ENCODE measurements around the gene KLHL40. TPM values are rescaled to one million over a fixed set of nuclear protein-coding genes. Genes with fewer than 3 reads are reported as not detected.

KLHL40 gene, protein sequence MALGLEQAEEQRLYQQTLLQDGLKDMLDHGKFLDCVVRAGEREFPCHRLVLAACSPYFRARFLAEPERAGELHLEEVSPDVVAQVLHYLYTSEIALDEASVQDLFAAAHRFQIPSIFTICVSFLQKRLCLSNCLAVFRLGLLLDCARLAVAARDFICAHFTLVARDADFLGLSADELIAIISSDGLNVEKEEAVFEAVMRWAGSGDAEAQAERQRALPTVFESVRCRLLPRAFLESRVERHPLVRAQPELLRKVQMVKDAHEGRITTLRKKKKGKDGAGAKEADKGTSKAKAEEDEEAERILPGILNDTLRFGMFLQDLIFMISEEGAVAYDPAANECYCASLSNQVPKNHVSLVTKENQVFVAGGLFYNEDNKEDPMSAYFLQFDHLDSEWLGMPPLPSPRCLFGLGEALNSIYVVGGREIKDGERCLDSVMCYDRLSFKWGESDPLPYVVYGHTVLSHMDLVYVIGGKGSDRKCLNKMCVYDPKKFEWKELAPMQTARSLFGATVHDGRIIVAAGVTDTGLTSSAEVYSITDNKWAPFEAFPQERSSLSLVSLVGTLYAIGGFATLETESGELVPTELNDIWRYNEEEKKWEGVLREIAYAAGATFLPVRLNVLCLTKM
- total RNA-seq = not detected

DNA sequence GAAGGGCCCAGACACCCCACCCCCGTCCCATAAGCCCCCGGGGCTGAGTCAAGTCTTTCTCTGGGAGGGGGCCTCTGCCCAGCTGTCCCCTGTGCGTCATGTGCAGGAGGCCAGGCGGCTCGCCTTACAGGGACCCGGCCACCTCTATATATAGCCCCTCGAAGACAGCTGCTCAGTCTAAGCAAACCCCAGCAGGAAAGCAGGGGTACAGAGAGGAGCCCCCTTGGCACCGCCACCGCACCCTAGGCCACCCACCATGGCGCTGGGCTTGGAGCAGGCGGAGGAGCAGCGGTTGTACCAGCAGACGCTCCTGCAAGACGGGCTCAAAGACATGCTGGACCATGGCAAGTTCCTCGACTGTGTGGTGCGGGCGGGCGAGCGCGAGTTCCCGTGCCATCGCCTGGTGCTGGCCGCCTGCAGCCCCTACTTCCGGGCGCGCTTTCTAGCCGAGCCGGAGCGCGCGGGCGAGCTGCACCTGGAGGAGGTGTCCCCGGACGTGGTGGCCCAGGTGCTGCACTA is at the start of gene KLHL40:
Gene KLHL40 (plus strand): TSS at position 175 of the 519 bp plus-strand sequence. CDS start 82 bp downstream, at position 257.
- DNase-seq (ENCODE audit: low spot score) = no peak

- DNase-seq (ENCODE audit: low spot score) = no peak
These were observed 48.3 kb upstream of the KLHL40 start for GRCh38 chr3:42637001-42637400.

DNA sequence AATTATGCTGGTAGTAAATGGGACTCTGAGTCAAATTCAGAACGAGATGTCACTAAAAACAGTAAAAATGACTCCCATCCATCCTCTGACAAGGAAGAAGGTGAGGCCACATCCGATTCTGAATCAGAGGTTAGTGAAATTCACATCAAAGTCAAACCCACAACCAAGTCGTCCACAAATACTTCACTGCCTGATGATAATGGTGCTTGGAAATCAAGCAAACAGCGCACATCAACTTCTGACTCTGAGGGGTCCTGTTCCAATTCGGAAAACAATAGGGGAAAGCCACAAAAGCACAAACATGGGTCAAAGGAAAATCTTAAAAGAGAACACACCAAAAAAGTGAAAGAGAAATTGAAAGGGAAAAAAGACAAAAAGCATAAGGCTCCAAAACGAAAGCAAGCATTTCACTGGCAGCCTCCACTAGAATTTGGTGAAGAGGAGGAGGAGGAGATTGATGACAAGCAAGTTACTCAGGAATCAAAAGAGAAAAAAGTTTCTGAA is 46.9 kb upstream of the KLHL40 start:
- no peak for DNase-seq (ENCODE audit: low spot score)

DNA sequence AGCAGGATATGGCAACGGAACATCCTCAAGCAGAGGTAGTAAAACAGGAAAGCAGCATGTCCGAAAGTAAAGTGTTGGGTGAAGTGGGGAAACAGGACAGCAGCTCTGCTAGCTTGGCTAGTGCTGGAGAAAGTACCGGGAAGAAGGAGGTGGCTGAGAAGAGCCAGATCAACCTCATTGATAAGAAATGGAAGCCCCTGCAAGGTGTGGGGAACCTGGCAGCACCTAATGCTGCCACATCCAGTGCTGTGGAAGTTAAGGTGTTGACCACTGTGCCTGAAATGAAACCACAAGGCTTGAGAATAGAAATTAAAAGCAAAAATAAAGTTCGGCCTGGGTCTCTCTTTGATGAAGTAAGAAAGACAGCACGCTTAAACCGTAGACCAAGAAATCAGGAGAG is 46.1 kb upstream of the KLHL40 start:
- DNase-seq (ENCODE audit: low spot score) = no peak

DNA sequence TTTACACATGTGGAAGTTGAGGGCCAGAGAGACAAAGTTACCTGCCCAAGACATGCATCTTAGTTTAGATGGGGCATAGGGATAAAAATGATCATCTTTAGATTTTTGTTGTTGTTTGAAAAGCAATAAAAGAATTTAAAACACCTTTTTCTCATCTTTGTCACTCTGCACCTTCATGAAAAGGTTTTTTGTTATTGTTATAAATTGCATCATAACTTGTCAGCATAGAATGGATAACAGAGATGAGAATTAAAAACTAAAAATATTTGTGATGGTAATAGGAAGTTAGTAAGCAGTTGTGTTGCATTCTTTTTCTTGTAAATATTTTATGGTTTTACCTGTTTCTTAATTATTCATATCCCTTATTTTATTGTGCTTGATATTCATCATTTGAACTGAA is 45.2 kb upstream of the KLHL40 start:
- no peak for DNase-seq (ENCODE audit: low spot score)

DNA sequence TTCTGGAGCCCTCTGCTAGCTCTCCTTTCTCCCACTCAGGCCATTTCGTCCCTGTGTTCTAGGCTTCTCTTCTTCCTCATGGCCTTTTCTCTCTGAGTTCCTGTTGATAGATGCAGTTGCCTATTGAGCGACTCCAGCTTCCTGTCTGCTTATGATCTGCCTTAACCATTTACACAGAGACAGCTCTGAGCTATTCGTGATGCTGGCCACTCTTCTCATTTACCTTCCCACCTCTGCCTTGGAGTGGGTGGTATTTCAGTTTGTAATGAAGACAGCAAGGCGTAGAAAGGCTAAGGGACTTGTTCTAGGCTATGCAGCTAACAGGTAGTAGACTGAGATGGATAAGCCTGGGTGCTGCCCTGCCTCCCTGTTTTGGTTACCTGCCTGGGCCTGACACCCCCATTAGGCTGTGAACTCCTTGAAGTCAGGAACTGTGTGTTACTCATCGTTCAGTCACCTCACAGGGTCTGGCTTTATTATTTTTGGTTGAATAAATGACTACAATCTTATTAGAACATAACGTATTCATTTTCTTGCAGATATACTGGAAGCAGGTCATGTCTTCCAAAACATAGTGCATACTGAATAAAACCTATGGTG is 44.5 kb upstream of the KLHL40 start:
- no peak for DNase-seq (ENCODE audit: low spot score)

DNA sequence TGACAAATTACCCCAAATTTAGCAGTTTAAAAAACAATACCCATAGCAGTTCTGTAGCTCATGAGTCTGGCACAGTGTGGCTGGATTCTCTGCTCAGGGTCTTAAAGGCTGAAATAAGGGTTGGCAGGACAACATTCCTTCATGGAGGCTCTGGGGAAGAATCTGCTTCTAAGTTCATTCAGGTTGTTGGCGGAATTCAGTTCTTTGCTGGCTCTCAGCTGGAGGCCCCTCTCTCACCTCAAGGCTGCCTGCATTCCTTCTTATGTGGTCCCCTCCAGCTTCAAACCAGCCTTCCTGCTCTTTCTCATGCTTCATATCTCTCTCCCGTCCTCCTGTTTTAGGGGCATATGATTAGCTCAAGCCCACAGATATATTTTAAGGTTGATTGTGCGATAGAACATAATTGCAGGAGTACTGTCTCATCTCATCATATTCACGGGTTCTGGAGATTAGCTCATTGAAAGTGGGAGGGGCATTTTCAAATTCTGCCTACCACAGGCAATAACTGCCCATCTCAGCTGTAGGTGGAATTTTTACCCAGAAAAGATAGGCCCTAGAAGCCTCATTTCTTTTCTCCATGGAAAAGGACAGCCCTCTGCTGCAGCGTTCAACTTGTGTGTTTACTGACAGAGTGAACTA is 37.4 kb upstream of the KLHL40 start:
- no peak for DNase-seq (ENCODE audit: low spot score)

DNA sequence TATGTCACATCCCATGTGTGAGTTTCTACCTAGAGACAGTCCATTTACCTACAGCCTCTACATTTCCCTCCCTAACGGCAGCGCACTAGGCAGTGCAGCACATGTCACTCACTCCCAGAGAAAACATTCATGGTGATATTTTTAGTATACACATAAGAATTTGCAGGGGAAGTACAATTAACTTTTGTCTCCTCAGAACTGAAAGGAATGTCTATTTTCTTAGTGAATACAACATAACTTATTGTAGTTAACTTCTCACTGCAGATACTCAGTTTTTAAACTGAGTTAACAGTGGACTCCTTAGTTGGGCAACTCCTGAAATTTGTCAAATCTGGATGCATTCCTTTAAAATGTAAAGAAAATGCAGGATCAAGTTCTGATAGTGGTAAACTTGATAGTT is 36.3 kb upstream of the KLHL40 start:
- DNase-seq (ENCODE audit: low spot score) = no peak

- no peak for DNase-seq (ENCODE audit: low spot score)
These were observed 35.6 kb upstream of the KLHL40 start for GRCh38 chr3:42649783-42650182.

GRCh38 chr3:42651248-42652091 is 33.9 kb upstream of the KLHL40 start:
- no peak for DNase-seq (ENCODE audit: low spot score)

DNA sequence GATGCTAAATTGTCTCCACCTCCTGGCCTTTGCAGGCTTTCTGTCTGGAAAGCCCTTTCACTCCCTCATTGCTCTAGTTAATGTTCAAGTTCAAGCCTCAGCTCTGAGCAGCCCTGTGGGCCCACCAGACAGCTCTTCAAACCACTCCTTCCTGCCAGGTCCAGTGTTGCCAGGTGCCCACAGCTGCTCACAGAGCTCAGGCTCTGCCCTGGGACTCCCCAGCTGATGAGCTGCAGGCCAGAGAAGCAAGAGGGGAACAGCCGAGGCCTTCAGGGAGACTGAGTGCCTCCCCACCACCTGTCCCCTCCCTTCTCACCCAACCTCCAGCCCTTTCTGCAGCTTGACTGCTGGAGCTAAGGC is 33.1 kb upstream of the KLHL40 start:
- no peak for DNase-seq (ENCODE audit: low spot score)

GRCh38 chr3:42652611-42653302 is 32.6 kb upstream of the KLHL40 start:
- peak; percentile 76 for DNase-seq (ENCODE audit: low spot score)

DNA sequence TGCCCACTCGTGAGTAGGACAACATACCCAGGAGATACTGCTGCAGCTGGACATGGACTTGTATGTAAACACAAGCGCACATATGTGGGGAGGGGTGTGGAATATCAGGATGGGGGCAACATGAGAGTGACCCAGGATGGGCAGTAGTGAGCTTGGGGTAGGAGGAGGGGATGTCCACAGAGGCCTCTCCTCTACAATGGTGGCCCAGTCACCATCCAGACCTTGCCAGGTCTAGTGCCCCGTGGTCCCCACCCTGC is 32.1 kb upstream of the KLHL40 start:
- DNase-seq (ENCODE audit: low spot score) = no peak

DNA sequence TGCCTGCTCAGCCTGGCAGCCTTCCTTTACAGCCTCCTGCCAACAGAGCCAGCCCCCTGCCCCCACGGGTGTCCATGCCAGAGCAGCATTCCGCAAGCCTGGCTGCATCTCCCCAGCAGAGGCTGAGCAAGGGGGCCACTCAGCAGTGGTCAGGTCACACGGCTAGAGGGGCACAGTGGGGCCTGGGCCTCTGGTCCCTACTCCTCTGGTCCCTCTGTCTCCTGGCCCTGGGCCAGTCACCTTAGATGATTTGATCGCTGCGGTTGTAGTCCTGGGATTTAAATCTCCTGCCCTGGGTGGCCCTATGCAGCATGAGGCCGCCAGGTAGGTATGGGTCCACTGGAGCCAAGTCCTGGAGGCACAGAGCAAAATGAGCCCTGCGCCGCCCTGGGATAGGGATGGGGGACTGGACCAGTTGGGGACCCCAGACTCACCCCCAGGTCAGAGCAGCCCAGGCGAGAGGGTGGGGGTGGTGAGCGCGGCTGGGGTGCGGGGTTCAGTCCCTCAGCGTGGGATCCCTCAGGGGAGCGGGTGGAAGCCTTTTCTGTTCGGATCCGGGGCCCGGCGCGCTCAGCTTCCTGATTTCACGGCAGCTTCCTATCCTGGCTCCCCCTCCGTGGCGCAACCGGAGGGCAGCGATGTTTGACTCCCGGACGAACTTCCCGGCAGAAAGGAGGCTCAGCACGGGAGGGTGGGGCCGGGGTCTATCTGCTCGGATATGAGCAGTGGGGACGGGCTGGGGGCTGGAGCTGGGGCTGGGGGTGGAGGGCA is 31.6 kb upstream of the KLHL40 start, which contains the start of gene ZBTB47:
Gene ZBTB47 (plus strand): TSS at position 138 of the 771 bp plus-strand sequence. CDS start 4,659 bp downstream, outside the sequence.
- DNase-seq (ENCODE audit: low spot score) = peak; percentile 74

DNA sequence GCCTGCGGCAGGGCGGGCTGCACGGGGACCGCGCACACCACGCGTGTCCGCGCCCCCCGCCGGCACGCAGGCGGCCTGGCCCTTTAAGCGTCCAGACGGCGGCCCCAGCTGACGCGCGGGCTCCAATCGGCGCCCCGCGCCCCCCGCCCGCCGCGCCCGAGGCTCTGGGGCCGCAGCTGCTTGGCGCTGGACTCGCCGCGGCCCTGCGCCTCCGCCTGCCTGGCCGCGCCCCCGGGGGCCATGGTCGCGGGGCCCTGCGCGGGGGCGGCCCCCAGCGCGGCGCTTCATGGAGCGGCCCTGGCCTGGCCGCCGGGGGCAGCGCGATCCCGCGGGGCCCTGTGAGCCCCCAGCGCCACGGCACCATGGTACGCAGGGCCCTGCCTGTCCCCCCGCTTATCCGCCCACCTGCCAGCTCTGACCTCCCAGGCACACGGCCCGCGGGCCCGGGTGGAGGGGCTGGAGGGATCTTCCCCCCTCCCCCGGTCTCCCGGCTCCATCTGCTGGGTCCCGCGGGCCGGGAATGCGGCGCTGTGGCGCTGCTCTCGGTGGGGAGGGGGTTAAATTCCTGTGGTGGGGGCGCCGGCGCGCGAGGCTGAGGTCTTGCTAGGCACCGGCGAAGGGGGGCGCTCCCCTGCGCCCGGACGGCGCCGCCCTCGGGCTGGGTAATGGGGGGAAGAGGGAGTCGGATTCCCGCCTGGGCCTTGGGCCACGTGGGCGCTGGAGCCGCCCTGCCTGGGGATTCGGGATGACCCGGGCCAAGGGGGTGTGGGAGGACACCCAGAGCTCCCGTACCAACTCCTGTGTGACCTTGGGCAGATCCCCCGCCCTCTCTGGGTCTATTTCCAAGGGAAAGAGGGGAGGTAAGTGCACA is 30.8 kb upstream of the KLHL40 start:
- peak; percentile 75 for DNase-seq (ENCODE audit: low spot score)

DNA sequence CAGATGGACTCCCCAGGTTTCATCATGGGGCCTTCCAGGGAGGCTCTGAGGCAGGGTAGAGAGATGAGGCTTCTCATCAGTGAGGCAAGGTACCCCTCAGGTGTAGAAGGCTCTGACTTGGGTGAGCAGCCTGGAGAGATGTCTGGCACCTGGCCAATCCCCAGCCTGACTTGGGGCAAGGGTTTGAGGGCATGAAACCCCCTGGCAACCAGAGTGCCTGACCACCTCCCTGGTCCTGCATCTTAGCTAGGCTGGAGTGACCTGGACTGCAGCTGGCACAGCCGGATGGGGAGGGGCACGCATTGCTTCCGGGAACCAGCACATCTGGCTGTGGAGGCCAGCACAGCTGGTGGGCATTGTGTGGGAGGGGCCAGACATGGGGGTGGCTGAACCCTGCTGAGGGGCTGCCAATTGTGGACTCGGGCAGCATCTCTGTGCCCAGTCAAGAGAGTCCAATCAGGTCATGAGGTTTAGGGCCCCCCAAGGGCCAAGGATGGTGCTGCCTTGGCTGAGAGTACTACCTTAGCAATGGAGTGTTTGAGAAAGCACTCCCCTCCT is 29.9 kb upstream of the KLHL40 start:
- DNase-seq (ENCODE audit: low spot score) = peak; percentile 60

- no peak for DNase-seq (ENCODE audit: low spot score)
These were observed 29.2 kb upstream of the KLHL40 start for GRCh38 chr3:42655980-42656679.

Data from ureter (tissue), 1 donor.